COLO829 (cell line): ENCODE data around the gene F2RL2.
"Not testable (repeated sequence)": the region's sequence is repeated elsewhere in the genome, so short reads cannot be mapped to it uniquely, and the experiment has no call there.

Experiments used
- DNase-seq: peaks from one replicate; pipeline ENCODE4 v3.0.0; 2012; ENCODE audit warnings: low spot score

Gene F2RL2

DNA sequence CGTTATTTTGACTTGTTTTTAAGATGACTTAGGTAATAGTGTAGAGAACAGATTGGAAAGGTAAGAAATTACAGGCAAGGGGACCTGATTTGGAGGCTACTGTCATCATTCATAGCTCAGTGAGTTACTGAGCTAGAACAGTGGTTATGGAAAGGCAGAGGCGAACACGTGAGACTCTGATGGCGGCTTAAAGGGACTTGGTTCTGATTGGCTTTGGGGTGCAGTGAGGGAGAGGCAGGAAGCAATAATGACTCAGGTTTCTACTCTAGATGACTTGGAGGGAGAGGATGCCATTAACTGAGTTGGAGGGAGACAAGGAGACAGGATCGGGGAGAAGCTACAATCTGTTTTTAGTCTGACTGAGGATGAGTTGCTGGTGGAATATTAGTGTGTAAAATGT is 3.0 kb downstream of the F2RL2 start:
- no peak for DNase-seq

GRCh38 chr5:76617675-76618074 is 5.5 kb downstream of the F2RL2 start:
- no peak for DNase-seq

DNA sequence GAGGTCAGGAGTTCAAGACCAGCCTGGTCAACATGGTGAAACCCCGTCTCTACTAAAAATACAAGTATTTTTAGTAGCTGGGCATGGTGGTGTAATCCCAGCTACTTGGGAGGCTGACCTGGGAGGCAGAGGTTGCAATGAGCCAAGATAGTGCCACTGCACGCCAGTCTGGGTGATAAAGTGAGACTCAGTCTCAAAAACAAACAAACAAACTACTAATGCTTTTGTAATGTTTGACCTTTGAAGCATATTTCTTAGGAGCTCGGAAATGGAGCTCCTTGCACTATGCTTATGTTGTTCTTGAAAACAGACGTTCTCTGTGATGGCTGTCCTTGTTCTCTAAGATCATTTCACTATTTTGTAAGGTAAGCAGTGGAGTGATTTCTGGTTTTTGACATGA is 6.0 kb downstream of the F2RL2 start:
- DNase-seq: no peak

GRCh38 chr5:76616206-76616605 is 7.0 kb downstream of the F2RL2 start:
- DNase-seq: no peak

DNA sequence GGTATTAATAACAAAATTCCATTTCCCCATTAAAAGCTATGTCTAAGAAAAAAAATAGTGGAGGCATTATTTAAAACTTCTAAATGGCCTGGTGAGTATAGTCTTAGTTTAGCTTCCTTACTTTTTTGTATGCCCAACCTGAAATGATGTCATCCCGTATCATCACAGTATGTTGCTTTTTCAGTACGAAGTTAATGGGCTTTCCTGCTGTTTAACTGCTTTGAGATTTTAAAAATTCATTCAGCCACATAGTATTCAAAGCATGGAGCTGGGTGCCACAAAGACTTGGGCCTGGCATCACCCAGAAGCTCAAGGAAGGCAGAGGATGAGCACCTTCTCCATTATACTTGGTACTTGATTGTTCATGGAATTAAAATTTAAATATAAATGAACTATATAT is 7.4 kb downstream of the F2RL2 start:
- DNase-seq: no peak

GRCh38 chr5:76612942-76613341 is 10.3 kb downstream of the F2RL2 start:
- no peak for DNase-seq

GRCh38 chr5:76610196-76610595 is 13.0 kb downstream of the F2RL2 start:
- no peak for DNase-seq

GRCh38 chr5:76608833-76609232 is 14.4 kb downstream of the F2RL2 start:
- no peak for DNase-seq

DNA sequence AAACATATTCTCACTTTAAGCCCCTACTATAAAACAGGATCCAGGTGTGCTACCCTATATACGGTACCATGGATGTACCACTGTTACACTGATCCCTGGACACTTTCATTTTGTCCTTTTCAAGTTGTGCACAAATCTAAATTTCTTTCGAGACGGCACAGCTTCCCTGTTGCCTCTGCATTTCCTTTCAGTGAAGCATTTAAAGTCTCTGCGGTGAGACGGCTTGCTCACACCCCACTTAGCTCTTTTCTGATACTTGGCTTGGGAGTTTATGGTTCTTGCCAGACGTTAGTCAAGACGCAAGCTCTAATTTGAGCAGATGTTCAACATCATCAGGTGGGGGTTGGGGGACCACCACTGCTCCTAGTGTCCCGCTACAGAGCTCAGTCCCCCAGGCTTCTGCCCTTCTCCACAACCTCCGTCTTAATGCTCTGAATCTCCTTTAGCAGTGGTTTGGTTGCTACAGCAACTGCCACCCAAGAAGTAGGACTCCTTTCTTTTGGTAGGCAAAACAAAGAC is 15.8 kb downstream of the F2RL2 start:
- no peak for DNase-seq

GRCh38 chr5:76606701-76607100 is 16.5 kb downstream of the F2RL2 start:
- no peak for DNase-seq

GRCh38 chr5:76604838-76605237 is 18.4 kb downstream of the F2RL2 start:
- DNase-seq: peak; percentile 28

- DNase-seq: not testable (repeated sequence)
These were observed 19.2 kb downstream of the F2RL2 start for GRCh38 chr5:76603991-76604390.

DNA sequence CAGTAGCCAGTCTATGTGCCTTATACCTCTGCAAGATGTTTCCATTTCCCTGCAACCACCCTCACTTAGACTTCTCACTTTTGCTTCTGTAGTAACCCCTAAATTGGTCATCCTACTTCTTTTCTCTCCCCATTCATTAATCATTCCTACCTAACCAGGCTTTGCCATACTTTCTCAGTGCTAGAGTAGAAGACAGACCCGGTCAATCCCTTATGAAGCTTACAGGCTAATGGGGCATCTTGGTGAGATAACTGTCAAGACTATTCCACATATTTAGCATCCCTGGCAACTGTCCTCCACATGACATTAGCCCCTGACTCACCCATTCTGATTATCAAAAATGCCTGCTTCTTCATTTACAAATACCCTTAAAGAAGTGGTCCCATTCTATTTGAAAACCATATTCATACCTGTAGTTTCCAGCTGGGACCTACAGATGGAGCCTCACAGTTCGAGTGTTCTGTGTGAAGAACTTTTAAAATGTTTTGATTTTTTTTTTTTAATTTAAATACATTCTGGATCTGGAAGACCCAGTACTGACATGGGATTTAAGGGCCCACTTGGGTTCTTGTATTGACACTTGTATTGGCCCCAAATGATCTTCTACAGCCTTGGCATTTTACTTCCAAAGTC is 21.0 kb downstream of the F2RL2 start:
- DNase-seq: no peak

GRCh38 chr5:76601470-76601869 is 21.7 kb downstream of the F2RL2 start:
- DNase-seq: peak; percentile 57

GRCh38 chr5:76600716-76601115 is 22.5 kb downstream of the F2RL2 start:
- no peak for DNase-seq

DNA sequence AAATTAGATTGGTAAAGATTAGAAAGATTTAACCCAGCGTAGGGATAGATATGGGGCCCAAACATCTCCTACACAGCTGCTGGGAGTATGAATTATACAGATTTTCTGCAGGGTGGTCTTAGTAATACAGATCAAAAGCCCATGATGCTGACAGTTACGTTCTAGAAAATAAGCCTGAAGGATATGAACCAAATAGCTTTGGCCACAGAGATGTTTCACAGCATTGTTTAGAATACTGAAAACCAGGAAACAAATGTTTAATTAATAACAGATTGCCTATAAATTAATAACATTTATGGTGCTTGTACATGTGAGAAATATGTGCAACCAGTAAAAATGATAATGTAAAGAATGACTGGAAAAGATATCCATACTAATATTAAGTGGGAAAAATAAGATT is 24.7 kb downstream of the F2RL2 start:
- no peak for DNase-seq

DNA sequence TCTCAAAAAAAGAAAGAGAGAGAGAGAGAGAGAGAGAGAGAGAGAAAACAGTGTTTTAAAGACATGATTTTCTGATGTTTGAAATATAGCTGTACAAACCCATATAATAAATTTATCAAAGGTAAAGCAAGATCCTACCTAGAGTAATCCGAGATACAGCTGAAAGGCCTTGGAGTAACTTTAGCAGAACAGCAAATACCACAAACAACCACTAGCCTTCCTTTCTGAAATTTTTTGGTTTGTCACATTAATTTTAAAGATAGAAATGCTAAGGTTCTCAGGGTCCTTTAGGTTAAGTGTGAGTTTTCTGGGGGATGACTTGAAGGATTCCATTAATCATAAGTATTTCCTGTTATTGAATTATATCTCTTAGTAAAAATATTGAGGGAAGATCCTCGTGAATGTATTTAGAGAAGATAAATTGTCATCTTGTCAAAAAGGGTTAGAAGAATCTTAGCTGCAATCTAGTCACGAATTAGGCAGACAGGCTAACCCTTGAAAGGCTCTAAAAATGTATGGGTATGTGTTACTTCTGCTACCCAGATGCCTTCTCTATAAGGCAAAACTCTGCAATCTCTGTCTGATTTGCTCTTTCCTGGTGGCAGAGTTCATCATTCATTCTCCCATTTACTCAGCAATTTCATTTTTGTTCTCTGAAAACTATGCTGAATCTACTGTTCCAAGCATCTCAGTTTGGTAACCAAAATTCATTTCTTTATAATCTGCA is 27.3 kb downstream of the F2RL2 start:
- DNase-seq: no peak

GRCh38 chr5:76594107-76594506 is 29.1 kb downstream of the F2RL2 start:
- DNase-seq: no peak

- no peak for DNase-seq
These were observed 30.5 kb downstream of the F2RL2 start for GRCh38 chr5:76592692-76593091.

DNA sequence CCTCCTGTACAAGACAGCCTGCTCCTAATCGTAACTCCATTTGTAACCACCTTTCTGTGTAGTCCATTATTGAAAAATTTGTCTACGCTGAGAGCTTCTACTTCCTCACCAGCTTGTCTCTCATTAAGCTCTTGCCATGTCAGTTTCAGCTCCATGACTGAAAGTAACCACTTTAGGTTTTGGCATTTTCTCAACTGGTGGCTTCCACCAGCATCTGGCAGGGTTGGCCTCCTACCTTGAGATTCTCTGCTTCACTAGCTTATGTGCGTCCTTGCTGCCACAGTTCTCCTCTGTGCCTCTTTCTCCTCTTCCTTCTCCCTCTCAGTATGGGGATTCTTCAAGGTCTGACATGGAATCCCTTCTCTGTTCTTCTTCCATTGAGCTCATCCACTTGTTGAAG is 31.8 kb downstream of the F2RL2 start:
- DNase-seq: no peak

GRCh38 chr5:76590027-76590426 is 33.2 kb downstream of the F2RL2 start:
- no peak for DNase-seq

GRCh38 chr5:76586531-76586930 is 36.7 kb downstream of the F2RL2 start:
- DNase-seq: no peak

DNA sequence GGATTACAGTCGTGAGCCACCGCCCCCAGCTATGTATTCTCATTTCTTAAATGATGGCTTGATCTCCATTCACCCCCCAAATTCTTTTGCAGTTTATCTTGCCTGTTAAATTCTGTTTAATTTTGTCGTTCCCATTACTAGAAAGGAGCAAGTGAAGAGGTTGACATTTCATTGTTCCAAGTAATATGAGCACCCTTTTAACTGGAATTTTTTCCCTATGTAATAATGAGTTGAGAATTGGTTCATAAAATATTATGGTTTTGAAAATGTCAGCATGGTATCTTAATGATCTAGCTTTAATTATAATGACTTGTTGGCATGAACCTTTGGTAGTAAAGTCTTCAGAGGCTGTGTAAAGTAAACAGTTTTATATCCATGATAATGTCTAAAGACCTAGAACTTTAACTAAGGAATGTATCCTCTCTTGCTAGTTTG is 37.4 kb downstream of the F2RL2 start:
- DNase-seq: no peak
